ENCODE measurements around the gene ADCK1.
"Not testable (repeated sequence)": the region's sequence is repeated elsewhere in the genome, so short reads cannot be mapped to it uniquely, and the experiment has no call there.

The ADCK1 gene, protein sequence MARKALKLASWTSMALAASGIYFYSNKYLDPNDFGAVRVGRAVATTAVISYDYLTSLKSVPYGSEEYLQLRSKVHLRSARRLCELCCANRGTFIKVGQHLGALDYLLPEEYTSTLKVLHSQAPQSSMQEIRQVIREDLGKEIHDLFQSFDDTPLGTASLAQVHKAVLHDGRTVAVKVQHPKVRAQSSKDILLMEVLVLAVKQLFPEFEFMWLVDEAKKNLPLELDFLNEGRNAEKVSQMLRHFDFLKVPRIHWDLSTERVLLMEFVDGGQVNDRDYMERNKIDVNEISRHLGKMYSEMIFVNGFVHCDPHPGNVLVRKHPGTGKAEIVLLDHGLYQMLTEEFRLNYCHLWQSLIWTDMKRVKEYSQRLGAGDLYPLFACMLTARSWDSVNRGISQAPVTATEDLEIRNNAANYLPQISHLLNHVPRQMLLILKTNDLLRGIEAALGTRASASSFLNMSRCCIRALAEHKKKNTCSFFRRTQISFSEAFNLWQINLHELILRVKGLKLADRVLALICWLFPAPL

DNA sequence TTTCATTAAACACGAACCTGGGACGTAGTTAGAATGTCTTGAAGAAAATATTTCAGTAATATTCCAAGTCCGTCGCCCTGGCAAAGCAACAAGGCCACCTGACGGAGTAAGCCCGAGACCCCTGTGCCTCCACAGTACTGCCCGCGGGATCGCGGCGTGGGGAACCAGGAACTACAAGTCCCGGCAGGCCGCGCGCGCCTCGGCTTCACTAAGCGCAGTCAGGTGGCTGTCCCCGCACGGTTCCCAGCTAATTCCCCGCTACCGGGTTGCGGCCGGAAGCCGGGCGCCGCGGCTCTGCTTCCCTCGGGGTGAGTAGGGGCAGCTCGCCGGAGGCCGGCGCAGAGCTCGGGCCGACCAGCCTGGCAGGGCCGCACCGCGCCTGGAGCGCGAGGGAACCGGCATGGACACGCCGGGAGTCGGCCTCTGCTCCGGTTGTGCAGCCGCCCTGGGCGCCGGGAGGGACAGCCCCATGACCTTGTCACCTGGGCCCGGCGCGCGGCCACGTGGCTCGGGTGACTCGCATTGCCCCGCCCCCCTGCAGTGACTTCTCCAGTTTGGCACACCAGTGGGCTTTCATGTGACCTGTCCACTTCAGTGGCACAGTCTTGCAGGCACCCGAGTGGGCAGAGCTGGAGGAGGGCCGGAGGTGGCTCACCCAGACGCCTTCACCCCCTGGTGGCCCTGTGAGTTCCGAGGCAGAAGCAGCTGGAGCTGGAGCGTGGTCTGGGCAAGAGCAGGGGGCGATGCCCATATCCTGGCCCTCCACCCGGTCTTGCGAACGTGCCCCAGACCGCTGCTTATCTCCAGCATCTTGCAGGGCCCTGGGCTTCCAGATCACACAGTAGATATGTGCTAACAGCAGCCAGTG, at the start of gene ADCK1:
Gene ADCK1 (plus strand): TSS at position 247 of the 868 bp plus-strand sequence. CDS start 18,870 bp downstream, outside the sequence.
- peak; percentile 85 for DNase-seq

DNA sequence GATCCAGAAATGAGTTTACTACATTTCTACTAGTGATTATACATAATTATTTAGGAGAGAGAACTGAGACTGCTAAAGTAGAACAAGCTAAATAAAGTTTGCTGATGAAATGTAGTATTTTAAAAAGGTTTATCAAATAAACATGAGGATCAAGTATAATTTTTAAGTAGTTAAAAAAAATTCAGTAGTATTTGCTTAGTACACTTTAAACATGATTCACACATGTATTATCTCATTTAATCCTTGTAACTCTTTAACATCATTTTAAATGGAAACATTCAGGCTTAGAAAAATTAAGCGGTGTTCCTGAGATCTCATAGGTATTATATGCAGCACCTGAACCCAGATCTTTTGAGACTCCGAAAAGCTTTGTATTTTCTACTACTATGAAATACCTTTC, 47.6 kb upstream of the ADCK1 start:
- DNase-seq = no peak

DNA sequence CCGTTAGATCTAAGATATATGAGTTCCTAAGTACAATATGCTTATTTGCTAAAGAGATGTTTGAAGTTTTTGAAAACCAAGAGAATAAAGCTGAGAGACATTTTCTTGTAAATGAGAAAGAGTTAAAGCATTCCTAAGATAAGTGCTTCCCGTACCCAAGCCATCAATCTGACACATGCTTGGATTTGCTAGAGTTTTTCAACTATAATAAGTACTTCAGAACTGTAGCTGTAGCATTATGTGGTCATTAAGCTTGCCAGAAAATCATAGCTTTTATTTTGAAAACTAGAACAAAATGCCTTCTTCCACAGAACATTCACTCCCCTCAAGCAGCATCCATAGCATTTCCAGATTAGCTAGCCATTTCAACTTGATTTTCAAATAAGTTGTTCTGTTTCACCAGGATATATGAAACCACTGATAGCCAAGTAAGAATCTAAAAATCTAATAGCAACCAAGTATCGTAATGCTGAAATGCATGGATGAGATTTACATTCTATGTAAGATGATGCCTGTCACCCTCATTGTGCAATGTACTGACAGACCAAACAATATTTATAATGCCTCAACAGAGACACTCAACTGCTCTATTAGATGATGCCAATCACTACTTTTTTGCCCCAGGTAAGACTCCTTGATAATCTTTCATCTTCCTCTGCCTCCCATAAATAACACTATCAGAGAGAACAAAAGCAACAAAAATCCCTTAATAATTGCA, 47.0 kb upstream of the ADCK1 start:
- DNase-seq = no peak

DNA sequence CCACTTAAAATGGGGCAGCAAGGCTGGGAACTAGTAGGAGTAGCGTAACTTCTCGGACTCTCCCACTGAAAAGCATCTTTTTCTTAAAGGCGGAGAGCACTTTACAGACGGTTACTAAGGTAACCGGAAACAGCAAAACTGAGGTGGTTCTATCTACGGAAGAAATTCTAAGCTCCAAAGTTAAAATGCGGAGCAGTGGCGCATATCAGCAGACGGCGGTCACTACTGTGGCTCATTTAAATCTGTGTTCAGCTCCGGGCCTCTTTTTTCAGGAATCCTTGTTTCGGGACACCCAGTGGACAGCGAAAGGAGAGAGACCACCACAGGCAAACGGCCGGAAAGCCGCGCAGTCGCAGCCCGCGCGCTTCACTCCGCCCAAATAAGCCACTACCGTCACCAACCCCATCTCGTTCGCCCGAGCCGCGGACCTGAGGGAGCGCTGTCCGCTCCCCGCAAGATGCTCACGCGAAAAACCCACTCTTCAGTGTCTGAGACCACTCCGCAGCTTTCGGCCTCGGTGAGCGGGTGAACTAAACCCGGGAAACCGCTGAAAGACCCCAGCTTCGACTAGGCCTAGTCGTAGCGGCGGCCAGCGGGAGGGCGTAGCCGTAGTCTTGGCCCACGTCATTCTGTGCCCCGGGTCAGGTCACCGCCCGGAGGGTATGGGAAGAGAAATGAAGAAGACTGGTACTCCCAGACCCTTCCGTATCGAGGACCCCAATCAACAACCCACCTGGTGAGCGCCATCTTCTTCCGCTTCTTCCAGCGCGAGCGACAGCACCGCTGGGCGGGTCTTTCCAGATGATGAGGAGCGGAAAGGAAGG, 39.3 kb upstream of the ADCK1 start, which contains the start of gene SNW1:
Gene SNW1 (minus strand): TSS at position 776 of the 824 bp plus-strand sequence. CDS start 29 bp downstream, at position 747.
- peak; percentile 84 for DNase-seq

DNA sequence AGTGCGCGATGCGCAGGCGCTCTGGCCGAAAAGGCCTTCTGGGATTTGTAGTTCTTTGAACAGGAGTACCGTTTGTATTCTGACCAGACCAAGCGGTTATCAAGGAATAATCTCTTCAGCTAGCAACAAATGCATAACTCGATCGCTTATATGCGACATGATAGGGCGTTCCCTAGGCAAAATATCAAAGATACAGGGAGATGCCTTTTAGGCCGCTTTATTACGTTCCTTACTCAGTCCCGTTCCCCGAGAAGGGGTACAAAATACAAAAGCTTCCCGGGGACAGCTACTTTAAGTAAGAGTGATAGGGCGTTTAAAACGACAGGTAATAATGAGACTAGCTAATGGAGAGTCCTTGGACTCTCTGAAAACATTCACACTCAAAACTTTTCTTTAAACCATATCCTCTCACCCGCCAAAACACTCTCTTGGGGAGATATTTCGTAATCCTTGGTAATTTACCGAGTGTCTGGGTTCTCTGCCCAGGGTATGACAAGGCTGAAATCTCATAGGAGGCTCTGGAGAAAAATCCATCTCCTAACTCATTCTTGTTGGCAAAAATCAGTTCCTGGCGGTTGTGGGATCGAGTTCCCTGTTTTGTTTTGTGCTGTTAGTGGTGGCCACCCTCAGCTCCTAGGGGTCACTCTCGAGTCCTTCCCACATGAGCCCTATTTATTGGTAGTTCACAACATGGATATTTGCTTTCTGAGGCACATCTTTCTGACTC, 38.5 kb upstream of the ADCK1 start:
- DNase-seq = no peak

DNA sequence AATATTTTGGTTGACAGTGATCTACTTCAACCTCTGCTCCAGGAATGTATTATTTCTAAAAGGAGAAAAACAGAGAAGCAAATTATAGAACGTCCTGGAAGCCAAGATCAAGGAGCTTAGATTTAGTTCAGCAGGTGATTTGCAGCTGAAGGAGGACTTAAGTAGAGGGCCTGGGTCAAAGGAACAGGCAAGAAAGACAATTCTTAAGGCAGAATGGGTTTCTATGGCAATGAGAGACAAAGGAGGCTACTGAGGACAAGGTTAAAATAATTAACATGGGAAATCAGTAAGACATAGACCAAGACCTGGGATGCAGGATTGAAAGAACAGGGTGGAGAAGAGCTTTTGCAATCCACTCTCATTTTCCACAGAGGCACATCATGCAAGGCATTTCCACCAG, 36.6 kb upstream of the ADCK1 start:
- no peak for DNase-seq

DNA sequence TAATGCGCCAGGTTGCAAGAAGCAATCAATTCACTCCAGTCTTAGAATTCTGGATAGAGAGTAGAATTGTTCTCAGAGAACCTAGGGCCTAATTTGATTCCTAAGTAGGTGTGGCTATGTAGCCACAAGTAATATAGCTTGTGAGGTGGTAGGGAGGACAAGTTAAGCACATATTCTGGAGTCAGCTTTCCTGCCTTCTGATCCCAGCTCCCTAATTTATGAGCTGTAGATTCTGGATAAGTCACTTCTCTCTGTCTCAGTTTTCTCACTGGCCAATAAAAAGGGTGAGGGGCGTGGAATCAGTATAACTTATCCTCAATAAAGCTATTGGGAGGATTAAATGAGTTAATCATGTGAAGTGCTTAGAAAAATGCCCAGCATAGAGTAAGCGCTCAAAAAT, 35.9 kb upstream of the ADCK1 start:
- DNase-seq = no peak

DNA sequence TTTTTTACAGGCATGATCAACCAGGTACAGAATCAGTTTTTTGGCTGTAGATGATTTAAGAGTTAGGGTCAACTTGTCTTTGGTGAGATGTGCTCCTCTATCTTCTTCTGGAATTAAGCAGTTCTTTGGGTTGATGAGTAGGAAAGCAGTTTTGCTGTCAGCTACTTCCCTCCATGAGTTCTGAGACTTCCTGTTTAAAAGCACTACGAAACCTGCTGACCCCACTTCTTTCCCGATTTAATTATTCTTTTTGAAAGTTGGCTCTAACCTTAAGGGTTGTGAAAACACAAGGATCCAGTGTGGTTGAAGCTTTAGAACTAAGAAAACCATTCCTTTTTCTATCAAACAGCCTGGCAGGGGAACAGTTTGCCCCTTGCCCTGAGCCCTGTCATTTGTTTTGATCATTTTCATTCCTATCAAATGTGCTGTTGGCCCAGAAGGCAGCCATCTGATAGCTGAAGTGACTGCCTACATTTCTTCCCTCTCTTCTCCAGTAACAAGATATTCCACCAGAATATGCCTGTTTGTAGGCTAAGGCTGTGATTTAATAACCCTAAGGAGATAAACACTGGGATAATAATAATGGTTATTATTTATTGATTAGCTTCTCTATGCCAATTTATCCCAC, 31.4 kb upstream of the ADCK1 start:
- DNase-seq = not testable (repeated sequence)

DNA sequence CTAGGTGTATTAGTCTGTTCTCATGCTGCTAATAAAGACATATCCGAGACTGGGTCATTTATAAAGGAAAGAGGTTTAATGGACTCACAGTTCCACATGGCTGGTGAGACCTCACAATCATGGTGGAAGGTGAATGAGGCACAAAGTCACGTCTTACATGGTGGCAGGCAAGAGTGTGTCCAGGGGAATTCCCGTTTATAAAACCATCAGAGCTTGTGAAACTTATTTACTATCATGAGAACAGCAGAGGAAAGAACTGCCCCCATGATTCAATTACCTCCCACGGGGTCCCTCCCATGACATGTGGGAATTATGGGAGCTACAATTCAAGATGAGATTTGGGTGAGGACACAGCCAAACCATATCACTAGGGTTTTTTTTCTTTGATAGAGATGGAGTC, 25.9 kb upstream of the ADCK1 start:
- DNase-seq = not testable (repeated sequence)

DNA sequence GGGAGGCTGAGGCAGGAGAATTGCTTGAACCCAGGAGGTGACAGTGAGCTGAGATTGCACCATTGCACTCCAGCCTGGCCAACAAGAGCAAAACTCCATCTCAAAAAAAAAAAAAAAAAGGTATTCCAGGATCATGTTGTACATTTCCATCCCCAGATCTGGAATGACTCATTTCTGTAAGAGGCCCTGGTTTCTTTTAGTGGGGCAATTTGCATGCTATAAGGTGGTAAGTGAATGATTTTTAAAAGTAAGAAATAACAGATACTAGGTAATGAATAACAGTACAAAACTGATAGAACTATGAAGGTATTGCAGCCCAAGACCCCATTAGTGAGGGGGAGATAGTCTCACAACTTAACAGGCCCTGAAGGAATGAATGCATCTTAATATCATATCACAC, 17.7 kb upstream of the ADCK1 start:
- DNase-seq = no peak

DNA sequence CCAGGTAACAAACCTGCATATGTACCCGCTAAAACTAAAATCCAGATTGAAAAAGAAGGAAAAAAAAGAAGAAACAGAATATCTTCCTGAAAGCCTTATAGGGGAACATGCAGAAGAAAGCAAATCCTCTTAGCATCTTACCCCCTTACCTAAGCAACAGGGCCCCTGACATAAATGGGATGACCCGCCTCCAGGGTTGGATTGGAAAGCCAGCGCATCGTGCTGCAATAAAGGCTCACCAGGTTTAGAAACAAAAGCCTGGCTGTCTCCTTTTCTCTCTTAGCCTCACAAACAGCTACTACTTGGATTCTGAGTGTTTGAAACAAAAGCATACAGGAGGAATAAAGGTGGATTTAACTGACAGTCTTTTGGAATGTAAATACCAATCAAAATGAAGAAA, 13.8 kb upstream of the ADCK1 start:
- DNase-seq = no peak

DNA sequence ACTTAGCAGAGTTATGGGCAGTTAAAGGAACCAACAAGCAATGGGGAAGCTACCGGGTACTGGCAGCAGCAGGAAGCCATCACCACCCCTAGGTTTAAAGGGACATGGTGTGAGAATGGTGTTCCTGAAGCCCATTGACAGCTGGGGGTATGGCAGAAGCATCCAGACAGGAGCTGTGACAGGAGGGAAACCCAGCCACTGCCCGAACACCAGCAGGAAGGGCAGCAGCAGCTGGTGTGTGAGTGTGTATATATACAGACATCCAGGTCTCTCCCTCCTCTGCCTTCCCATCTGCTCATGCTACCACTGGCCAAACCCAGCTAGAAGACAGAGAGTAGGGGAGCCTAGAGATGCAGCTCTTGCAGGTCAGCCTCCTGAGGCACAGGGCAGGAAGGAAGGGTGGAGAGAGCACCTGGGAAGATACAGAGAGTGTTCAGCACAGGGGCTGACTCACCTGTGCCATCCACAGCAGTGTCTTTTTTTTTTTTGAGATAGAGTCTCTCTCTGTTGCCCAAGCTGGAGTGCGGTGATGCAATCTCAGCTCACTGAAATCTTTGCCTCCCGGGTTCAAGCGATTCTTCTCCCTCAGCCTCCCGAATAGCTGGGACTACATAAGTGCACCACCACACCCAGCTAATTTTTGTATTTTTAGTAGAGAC, 9.2 kb upstream of the ADCK1 start:
- DNase-seq = no peak

DNA sequence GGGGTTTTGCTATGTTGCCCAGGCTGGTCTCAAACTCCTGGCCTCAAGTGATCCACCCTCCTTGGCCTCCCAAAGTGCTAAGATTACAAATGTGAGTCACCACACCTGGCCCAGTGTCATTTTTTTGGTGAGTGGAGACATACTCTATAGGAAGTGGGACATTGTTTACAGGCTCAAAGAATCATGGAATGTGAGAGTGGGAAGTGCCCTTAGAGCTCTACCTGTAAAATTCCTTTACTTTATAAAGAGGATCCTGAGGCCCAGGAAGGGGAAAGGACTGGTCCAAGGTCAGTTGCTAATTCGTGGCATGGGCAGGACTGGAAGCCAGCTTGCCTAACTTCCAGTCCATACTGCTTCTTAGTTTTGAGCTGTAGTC, 8.7 kb upstream of the ADCK1 start:
- no peak for DNase-seq

DNA sequence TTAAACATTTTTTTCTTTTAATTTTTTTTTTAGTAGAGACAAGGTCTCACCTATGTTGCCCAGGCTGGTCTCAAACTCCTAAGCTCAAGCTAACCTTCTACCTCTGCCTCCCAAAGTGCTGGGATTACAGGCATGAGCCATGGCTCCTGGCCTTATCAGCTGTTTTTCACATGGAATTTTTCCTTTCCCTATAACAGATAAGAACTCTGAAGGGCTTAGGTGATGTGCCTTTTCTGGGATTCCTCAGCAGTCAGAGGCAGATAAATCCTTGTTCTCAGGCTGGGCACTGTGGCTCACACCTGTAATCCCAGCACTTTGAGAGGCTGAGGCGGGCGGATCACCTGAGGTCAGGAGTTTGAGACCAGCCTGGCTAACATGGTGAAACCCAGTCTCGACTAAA, 6.7 kb upstream of the ADCK1 start:
- DNase-seq = not testable (repeated sequence)

DNA sequence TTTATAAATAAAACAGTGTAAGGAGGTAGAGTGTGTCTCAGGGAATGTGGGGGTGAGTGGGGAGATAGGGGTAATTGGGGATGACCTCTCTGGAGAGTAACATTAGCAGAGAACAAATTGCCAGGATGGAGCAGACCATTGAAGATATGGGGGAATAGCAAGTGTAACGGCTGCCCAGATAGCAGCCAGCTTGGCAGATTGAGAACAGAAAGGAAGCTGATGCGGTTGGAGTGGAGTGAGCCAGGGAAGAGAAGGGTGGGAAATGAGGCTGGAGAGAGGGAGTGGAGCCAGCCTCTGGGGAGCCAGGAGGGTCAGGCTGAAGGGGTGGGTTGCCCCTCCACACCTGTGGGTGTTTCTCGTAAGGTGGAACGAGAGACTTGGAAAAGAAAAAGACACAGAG, 5.6 kb upstream of the ADCK1 start:
- DNase-seq = no peak

DNA sequence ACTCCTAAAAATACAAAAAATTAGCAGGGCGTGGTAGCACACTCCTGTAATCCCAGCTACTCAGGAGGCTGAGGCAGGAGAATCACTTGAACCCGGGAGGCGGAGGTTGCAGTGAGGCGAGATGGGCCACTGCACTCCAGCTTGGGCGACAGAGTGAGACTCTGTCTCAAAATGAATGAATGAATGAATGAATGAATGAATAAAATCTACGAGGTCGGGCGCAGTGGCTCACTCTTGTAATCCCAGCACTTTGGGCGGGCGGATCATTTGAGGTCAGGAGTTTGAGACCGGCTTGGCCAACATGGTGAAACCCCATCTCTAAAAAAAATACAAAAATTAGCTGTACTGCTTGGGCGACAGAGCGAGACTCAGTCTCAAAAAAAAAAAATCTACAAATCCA, 453 bp upstream of the ADCK1 start:
- DNase-seq = not testable (repeated sequence)

DNA sequence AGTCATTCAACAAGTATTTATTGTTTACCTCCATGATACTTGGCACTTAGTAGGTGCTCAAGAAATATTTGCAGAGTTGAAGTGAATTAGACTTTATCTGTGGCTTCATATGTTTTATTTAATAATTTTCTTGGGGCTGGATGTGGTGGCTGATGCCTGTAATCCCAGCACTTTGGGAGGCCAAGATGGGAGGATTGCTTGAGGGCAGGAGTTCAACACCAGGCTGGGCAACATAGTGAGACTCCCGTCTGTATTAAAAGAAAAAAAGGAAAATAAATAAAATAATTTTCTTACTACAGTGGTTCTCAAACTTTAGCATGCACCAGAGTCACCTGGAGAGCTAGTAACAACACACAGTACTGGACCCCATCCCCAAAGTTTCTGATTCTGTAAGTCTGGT, 905 bp downstream of the ADCK1 start:
- DNase-seq = no peak

DNA sequence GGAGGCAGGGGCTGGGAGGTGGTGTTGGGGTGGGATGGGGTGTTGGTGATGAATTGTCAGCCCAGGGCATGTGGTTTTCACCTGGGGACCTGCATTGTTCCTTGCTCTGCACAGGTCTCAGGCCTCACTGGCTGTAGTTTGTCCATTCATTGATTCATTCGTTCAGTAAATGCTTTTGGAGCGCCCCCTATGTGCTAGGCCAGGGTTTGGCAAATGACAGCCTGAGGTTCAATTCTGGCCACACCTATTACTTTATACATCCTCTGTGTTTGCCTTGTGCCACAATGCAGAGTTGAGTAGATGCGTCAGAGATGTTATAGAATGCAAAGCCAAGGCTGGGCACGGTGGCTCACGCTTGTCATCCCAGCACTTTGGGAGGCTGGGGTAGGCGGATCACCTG, 4.7 kb downstream of the ADCK1 start:
- no peak for DNase-seq

DNA sequence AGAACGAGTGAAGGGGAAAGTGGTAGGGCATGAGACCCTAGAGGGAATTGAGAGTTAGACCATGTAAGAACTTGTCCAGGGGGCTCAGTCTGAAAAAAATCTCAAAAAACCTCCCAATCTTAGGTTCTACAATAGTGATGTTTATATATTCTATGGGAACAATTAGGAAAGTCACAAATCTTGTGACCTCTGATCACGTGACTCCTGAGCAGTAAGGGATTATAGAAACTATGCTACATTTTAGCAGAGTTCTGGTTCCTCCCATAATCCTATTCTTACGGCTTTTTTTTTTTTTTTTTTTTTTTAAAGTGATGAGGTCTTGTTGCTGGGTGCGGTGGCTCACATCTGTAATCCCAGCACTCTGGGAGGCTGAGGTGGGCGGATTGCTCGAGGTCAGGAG, 5.8 kb downstream of the ADCK1 start:
- DNase-seq = no peak

DNA sequence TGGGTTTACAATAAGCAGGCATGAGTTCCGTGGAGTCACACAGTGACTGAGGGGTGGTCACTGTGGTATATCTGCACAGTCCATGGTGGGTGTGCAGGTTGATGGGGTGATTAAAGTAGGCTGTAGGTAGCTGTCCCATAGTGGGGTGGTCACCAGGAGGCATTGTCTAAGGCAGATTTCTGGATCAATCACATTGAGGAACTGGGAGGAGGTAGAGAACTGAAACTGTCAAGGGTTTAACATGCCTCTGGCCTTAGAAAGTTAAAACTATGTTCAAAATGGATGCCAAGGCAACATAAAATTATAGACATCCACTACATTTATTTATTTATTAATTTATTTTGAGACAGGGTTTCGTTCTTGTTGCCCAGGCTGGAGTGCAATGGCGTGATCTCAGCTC, 8.3 kb downstream of the ADCK1 start:
- DNase-seq = no peak
